ENCODE data around the gene RPL39L.
A peak's percentile ranks its signal among the peaks of the same experiment; 100 is the strongest.

RPL39L gene

GRCh38 chr3:187104342-187104741 lies 35.0 kb downstream of the RPL39L start (continued):
- TF ChIP-seq HOXA7 (CRISPR knock-in tag; IDR thresholded peaks at IDR 0.05; ENCODE audit: borderline replicate concordance) (no peak), ZSCAN16 (tag by site-specific recombination; IDR thresholded peaks at IDR 0.05) (no peak), PATZ1 (tag by site-specific recombination; IDR thresholded peaks at IDR 0.05) (no peak)

- ChIA-PET CTCF (interaction anchor here (0.6 kb wide), 1 partner anchor 62 kb away, joined by 4 read pairs; no protein-coding TSS in a partner anchor), POLR2A (no interaction called here)
- no peak overlapping the region for H3K27ac ChIP-seq (ENCODE audit: extremely low read depth, low read depth, low read length)
- no peaks in the 10 kb centered on the region for H3K9me3 ChIP-seq (ENCODE audit: control insufficient read depth, insufficient read depth, low read depth, low read length)
- no peaks in the 10 kb centered on the region for H3K36me3 ChIP-seq (ENCODE audit: control insufficient read depth in 2 of 2, insufficient read depth in 1 of 2, low read length in 2 of 2)
- no peak overlapping the region for H3K4me3 ChIP-seq (ENCODE audit: low read depth, low read length)
- no peak for TF ChIP-seq ZNF626 (tag by site-specific recombination; IDR thresholded peaks at IDR 0.05)
- no peak for TF ChIP-seq ZNF114 (tag by site-specific recombination; IDR thresholded peaks at IDR 0.05)
- peaks cover 2% of the 10 kb centered on the region; the same call in 1 of the 2 replicates for H3K4me1 ChIP-seq (ENCODE audit: control insufficient read depth, insufficient read depth, low read length)
Measured at GRCh38 chr3:187103251-187103650, 36.0 kb downstream of the RPL39L start.

GRCh38 chr3:187102073-187102634 lies 37.1 kb downstream of the RPL39L start:
- H3K4me3 ChIP-seq (ENCODE audit: low read depth, low read length) = no peak overlapping the region
- no peaks in the 10 kb centered on the region for H3K36me3 ChIP-seq (ENCODE audit: control insufficient read depth in 2 of 2, insufficient read depth in 1 of 2, low read length in 2 of 2)
- no peak overlapping the region for H3K27ac ChIP-seq (ENCODE audit: extremely low read depth, low read depth, low read length)
- ChIA-PET POLR2A (interaction anchor here (0.7 to 1.2 kb wide), 3 partner anchors 37 to 319 kb away, joined by 3 to 5 read pairs (median 5); partner anchors contain the start of genes EIF4A2 and RPL39L), CTCF (interaction anchor here (0.7 to 2.6 kb wide), 5 partner anchors 38 to 577 kb away, joined by 3 to 7 read pairs (median 4); partner anchors contain the start of gene RPL39L)
- no peaks in the 10 kb centered on the region for H3K9me3 ChIP-seq (ENCODE audit: control insufficient read depth, insufficient read depth, low read depth, low read length)
- TF ChIP-seq ZNF362 (tag by site-specific recombination; IDR thresholded peaks at IDR 0.05) (peak; percentile 84), PRDM6 (tag by site-specific recombination; IDR thresholded peaks at IDR 0.05) (peak; percentile 67; the same call in 1 of the 2 replicates), PRDM10 (tag by site-specific recombination; IDR thresholded peaks at IDR 0.05) (peak; percentile 21; the same call in 1 of the 2 replicates), GFI1B (tag by site-specific recombination; IDR thresholded peaks at IDR 0.05) (peak; percentile 48; the same call in 1 of the 2 replicates), ZNF335 (tag by site-specific recombination; conservative IDR thresholded peaks at IDR 0.05) (peak; percentile 64; the same call in 1 of the 2 replicates), ZNF521 (tag by site-specific recombination; IDR thresholded peaks at IDR 0.05) (no peak)
- peaks cover 2% of the 10 kb centered on the region; the same call in 1 of the 2 replicates for H3K4me1 ChIP-seq (ENCODE audit: control insufficient read depth, insufficient read depth, low read length)
